Esophagus muscularis mucosa (tissue), 4 donors: Measurements from ENCODE around the gene CEP55. TPM values are rescaled to one million over a fixed set of nuclear protein-coding genes. Genes with fewer than 3 reads are reported as not detected.
"Not testable (repeated sequence)": the region's sequence is repeated elsewhere in the genome, so short reads cannot be mapped to it uniquely, and the experiment has no call there.

ENCODE experiments used
- DNase-seq: peaks from one replicate; pipeline ENCODE4 v3.0.0-alpha.2; 2017; ENCODE audit errors: extremely low spot score
- H3K27ac ChIP-seq, 4 donors: fragments of 200-600 bp; sonication (generic); replicated peaks in 1 of 4; 1 replicate in 3 of 4; 2 replicates in 1 of 4; pipeline ENCODE4 v1.5.1; 2016 to 2019; ENCODE audit warnings: mild to moderate bottlenecking in 1 of 4
- H3K27me3 ChIP-seq, 4 donors: fragments of 200-600 bp; sonication (generic); one replicate each; pipeline versions ENCODE4 v1.5.1 to v1.6.0; 2016 to 2019
- H3K36me3 ChIP-seq, 4 donors: fragments of 200-600 bp; sonication (generic); one replicate each; pipeline ENCODE4 v1.5.1; 2016 to 2019
- H3K4me1 ChIP-seq, 4 donors: fragments of 200-600 bp; sonication (generic); one replicate each; pipeline ENCODE4 v1.5.1; 2016 to 2019
- H3K4me3 ChIP-seq, 4 donors: fragments of 200-600 bp; sonication (generic); 1 replicate in 2 of 4; 2 replicates in 2 of 4; pipeline ENCODE4 v1.5.1; 2016 to 2019; ENCODE audit warnings: mild to moderate bottlenecking in 4 of 4, moderate library complexity in 1 of 4
- H3K9me3 ChIP-seq, 4 donors: fragments of 200-600 bp; sonication (generic); 1 replicate in 3 of 4; 2 replicates in 1 of 4; pipeline ENCODE4 v1.5.1; 2016 to 2019
- CTCF ChIP-seq, 3 experiments: fragments of 200-600 bp in 2 of 3; fragments of 450-650 bp in 1 of 3; sonication (generic) in 2 of 3; IDR thresholded peaks; one replicate each; pipeline ENCODE4 v1.5.1; 2017 to 2019; ENCODE audit warnings: antibody characterized with exemption in 3 of 3, mild to moderate bottlenecking in 2 of 3, moderate library complexity in 1 of 3
- EP300 ChIP-seq: sonication (generic); formaldehyde crosslinking; IDR thresholded peaks from one replicate; pipeline ENCODE4 v1.6.1; 2017; ENCODE audit warnings: antibody characterized with exemption
- POLR2A ChIP-seq: fragments of 450-650 bp; IDR thresholded peaks from one replicate; pipeline ENCODE4 v1.6.1; 2017; ENCODE audit warnings: antibody characterized with exemption, moderate library complexity, mild to moderate bottlenecking, low read depth
- POLR2AphosphoS5 ChIP-seq, 2 donors: sonication (generic); formaldehyde crosslinking; IDR thresholded peaks; one replicate each; pipeline ENCODE4 v1.6.1; 2017; ENCODE audit warnings: antibody characterized with exemption in 2 of 2
- WGBS: methylation state at CpG from one replicate; pipeline ENCODE4 v1.1.5; 2018; 5-methylcytosine and 5-hydroxymethylcytosine counted together
- intact Hi-C: fragments of 100-400 bp; cut with DNase I; formaldehyde crosslinking; loops from one replicate; pipeline ENCODE4 v1.15.1; 2023
- total RNA-seq, 4 donors: library from RNA; depleted of rRNA; stranded (reverse); fragments of >200 nt; gene quantifications; one replicate each; pipeline versions ENCODE4 v1.1.0 to v1.2.1, GENCODE V29; 2016

Gene CEP55
- total RNA-seq, 4 donors from 2014 or later: 0.19 to 0.80 (median 0.50) TPM; not detected in 1

- 93% methylated on average over 4 of the region's 4 CpGs for WGBS
- Histone ChIP-seq H3K9me3 (no peaks in the 10 kb centered on the region), H3K4me1 (peaks cover 0 to 10% (median 5%) of the 10 kb centered on the region in 4 donors), H3K27me3 (no peaks in the 10 kb centered on the region), H3K36me3 (no peaks in the 10 kb centered on the region), H3K4me3 (no peak overlapping the region), H3K27ac (no peak overlapping the region)
- intact Hi-C loops: no loop called here
- DNase-seq: no peak
- no peak for TF ChIP-seq POLR2A
- TF ChIP-seq POLR2AphosphoS5 (IDR thresholded peaks at IDR 0.05): no peak
- no peak for TF ChIP-seq CTCF (IDR thresholded peaks at IDR 0.05)
- TF ChIP-seq EP300: no peak
Observed at GRCh38 chr10:93518531-93518930, 22.1 kb downstream of the CEP55 start.

- Histone ChIP-seq H3K27me3 (peaks cover 0 to 17% (median 0%) of the 10 kb centered on the region in 4 donors), H3K27ac (no peak overlapping the region), H3K4me3 (no peak overlapping the region), H3K9me3 (no peaks in the 10 kb centered on the region), H3K36me3 (no peaks in the 10 kb centered on the region), H3K4me1 (no peaks in the 10 kb centered on the region)
- WGBS: 100% methylated on average over 3 of the region's 5 CpGs
- TF ChIP-seq EP300: no peak
- intact Hi-C loops: no loop called here
- no peak for DNase-seq
Observed at GRCh38 chr10:93535293-93535692, 38.9 kb downstream of the CEP55 start.

- 94% methylated on average over 4 of the region's 4 CpGs for WGBS
Observed at GRCh38 chr10:93540871-93541270, 44.5 kb downstream of the CEP55 start.

GRCh38 chr10:93541402-93542357 is 45.3 kb downstream of the CEP55 start:
- intact Hi-C loops: loop anchor here (10.0 kb wide), 1 partner anchor 133 kb away; no protein-coding TSS in a partner anchor

More at GRCh38 chr10:93540871-93541270, 44.5 kb downstream of the CEP55 start:
- intact Hi-C loops: loop anchor here (10.0 kb wide), 1 partner anchor 134 kb away; no protein-coding TSS in a partner anchor
- H3K36me3 ChIP-seq, H3K4me3 ChIP-seq, DNase-seq, H3K27me3 ChIP-seq, H3K27ac ChIP-seq, H3K9me3 ChIP-seq: not testable (repeated sequence)
- H3K4me1 ChIP-seq: peaks cover 3 to 13% (median 7%) of the 10 kb centered on the region in 4 donors

GRCh38 chr10:93542358-93542791 is 46.0 kb downstream of the CEP55 start:
- DNase-seq: no peak
- 5% methylated on average over 10 of the region's 10 CpGs for WGBS

More at GRCh38 chr10:93541402-93542357, 45.3 kb downstream of the CEP55 start:
- Histone ChIP-seq H3K4me1 (peaks cover 3 to 13% (median 7%) of the 10 kb centered on the region in 4 donors), H3K9me3 (no peaks in the 10 kb centered on the region), H3K36me3 (no peaks in the 10 kb centered on the region), H3K4me3 (peak overlapping the region; percentile 13 to 32 (median 30)), H3K27ac (no peak overlapping the region), H3K27me3 (no peaks in the 10 kb centered on the region)
- TF ChIP-seq EP300: no peak
- TF ChIP-seq POLR2AphosphoS5 (IDR thresholded peaks at IDR 0.05): no peak
- TF ChIP-seq CTCF (IDR thresholded peaks at IDR 0.05): peak; percentile 66 to 87 (median 75)
- WGBS: 55% methylated on average over 23 of the region's 23 CpGs
- DNase-seq: no peak

GRCh38 chr10:93546995-93547394 is 50.6 kb downstream of the CEP55 start:
- DNase-seq, H3K27me3 ChIP-seq, H3K4me3 ChIP-seq, H3K36me3 ChIP-seq, H3K9me3 ChIP-seq, H3K27ac ChIP-seq, H3K4me1 ChIP-seq: not testable (repeated sequence)
- 91% methylated on average over 5 of the region's 8 CpGs for WGBS
- intact Hi-C loops: loop anchor here (10.0 kb wide), 1 partner anchor 128 kb away; no protein-coding TSS in a partner anchor

More at GRCh38 chr10:93542358-93542791, 46.0 kb downstream of the CEP55 start:
- Histone ChIP-seq H3K36me3 (no peaks in the 10 kb centered on the region), H3K9me3 (no peaks in the 10 kb centered on the region), H3K4me3 (peak overlapping the region; percentile 13 to 32 (median 30)), H3K4me1 (peaks cover 3 to 13% (median 7%) of the 10 kb centered on the region in 4 donors), H3K27ac (no peak overlapping the region), H3K27me3 (no peaks in the 10 kb centered on the region)
- intact Hi-C loops: loop anchor here (10.0 kb wide), 1 partner anchor 132 kb away; no protein-coding TSS in a partner anchor
- no peak for TF ChIP-seq POLR2AphosphoS5 (IDR thresholded peaks at IDR 0.05)
- no peak for TF ChIP-seq EP300
- no peak for TF ChIP-seq POLR2A
- no peak for TF ChIP-seq CTCF (IDR thresholded peaks at IDR 0.05)
